SK-N-SH treated with all-trans-retinoic acid at 6 μM for 48 hours (cell line): ENCODE results near the gene DPEP2.

Experiments used
- CREB5 ChIP-seq: fragments of 250-450 bp; sonication (Bioruptor Pico); IDR thresholded peaks from 2 replicates; pipeline ENCODE4 v1.5.1; 2020; ENCODE audit warnings: low read depth, mild to moderate bottlenecking, moderate library complexity
- POU6F1 ChIP-seq: fragments of 250-450 bp; sonication (Bioruptor Pico); IDR thresholded peaks from 2 replicates; pipeline ENCODE4 v1.8.0; 2021; ENCODE audit warnings: low read depth, mild to moderate bottlenecking, moderate library complexity, borderline replicate concordance
- ZFP3 ChIP-seq: fragments of 250-450 bp; sonication (Bioruptor Pico); IDR thresholded peaks from 2 replicates; pipeline ENCODE4 v1.5.0; 2020; ENCODE audit warnings: mild to moderate bottlenecking, moderate library complexity
- ZNF8 ChIP-seq: fragments of 450-650 bp; formaldehyde crosslinking; IDR thresholded peaks from 2 replicates; pipeline ENCODE4 v1.5.0; 2020; ENCODE audit warnings: mild to moderate bottlenecking, moderate library complexity

- TF ChIP-seq CREB5 (CRISPR knock-in tag) (no peak), ZFP3 (CRISPR knock-in tag) (no peak), ZNF8 (CRISPR knock-in tag) (no peak), POU6F1 (CRISPR knock-in tag) (no peak)
These were observed 41.4 kb upstream of the DPEP2 start for GRCh38 chr16:68040506-68041288.
